ENCODE data around the gene CHPT1. TPM values are rescaled to one million over a fixed set of nuclear protein-coding genes. Genes with fewer than 3 reads are reported as not detected.

CHPT1 gene
- polyA plus RNA-seq (2011; rRNA removed) (21.2 and 33.6 TPM in 2 replicates), polyA minus RNA-seq (2011; rRNA and poly(A)+ RNA removed) (8.2 and 10.5 TPM in 2 replicates)

- H3K4me3 ChIP-seq (ENCODE audit: low read depth, low read length): peak within 1 kb of the TSS; percentile 74
- ChIA-PET CTCF (no interaction called here), POLR2A (no interaction called here)
- TF ChIP-seq CTCF (IDR thresholded peaks at IDR 0.05; ENCODE audit: insufficient read depth, low read depth, low read length): no peak
- no peaks in the 10 kb centered on the region for H3K27me3 ChIP-seq (ENCODE audit: control insufficient read depth, insufficient read depth, low read length)
- no peak for DNase-seq (ENCODE audit: low read depth)
- H3K36me3 ChIP-seq (ENCODE audit: control insufficient read depth, insufficient read depth, low read length): no peaks in the 10 kb centered on the region
Observed at GRCh38 chr12:101697197-101697929, at the start of gene CHPT1. CHPT1 (plus strand) TSS chr12:101697640; CDS start chr12:101697862, 222 bp downstream.

GRCh38 chr12:101647711-101648110 is 49.7 kb upstream of the CHPT1 start:
- DNase-seq (ENCODE audit: low read depth): no peak
- H3K4me3 ChIP-seq (ENCODE audit: low read depth, low read length): no peak overlapping the region
- H3K27me3 ChIP-seq (ENCODE audit: control insufficient read depth, insufficient read depth, low read length): no peaks in the 10 kb centered on the region
- POLR2A ChIA-PET: no interaction called here
- CTCF ChIA-PET: interaction anchor here (0.6 kb wide), 1 partner anchor 102 kb away, joined by 3 read pairs; no protein-coding TSS in a partner anchor
- TF ChIP-seq CTCF (IDR thresholded peaks at IDR 0.05; ENCODE audit: insufficient read depth, low read depth, low read length): no peak
- no peaks in the 10 kb centered on the region for H3K36me3 ChIP-seq (ENCODE audit: control insufficient read depth, insufficient read depth, low read length)

- CTCF ChIA-PET: no interaction called here
- POLR2A ChIA-PET: no interaction called here
- H3K27me3 ChIP-seq (ENCODE audit: control insufficient read depth, insufficient read depth, low read length): no peaks in the 10 kb centered on the region
- TF ChIP-seq CTCF (IDR thresholded peaks at IDR 0.05; ENCODE audit: insufficient read depth, low read depth, low read length): no peak
- H3K4me3 ChIP-seq (ENCODE audit: low read depth, low read length): no peak overlapping the region
- DNase-seq (ENCODE audit: low read depth): no peak
- no peaks in the 10 kb centered on the region for H3K36me3 ChIP-seq (ENCODE audit: control insufficient read depth, insufficient read depth, low read length)
Observed at GRCh38 chr12:101648195-101648594, 49.2 kb upstream of the CHPT1 start.

- CTCF ChIA-PET: no interaction called here
Observed at GRCh38 chr12:101650346-101651117, 46.9 kb upstream of the CHPT1 start.

More at GRCh38 chr12:101650346-101651117, 46.9 kb upstream of the CHPT1 start:
- POLR2A ChIA-PET: no interaction called here
- Histone ChIP-seq H3K4me3 (ENCODE audit: low read depth, low read length) (no peak overlapping the region), H3K27me3 (ENCODE audit: control insufficient read depth, insufficient read depth, low read length) (no peaks in the 10 kb centered on the region), H3K36me3 (ENCODE audit: control insufficient read depth, insufficient read depth, low read length) (no peaks in the 10 kb centered on the region)
- TF ChIP-seq CTCF (IDR thresholded peaks at IDR 0.05; ENCODE audit: insufficient read depth, low read depth, low read length): no peak
- no peak for DNase-seq (ENCODE audit: low read depth)

All from BJ (cell line).